Rectal smooth muscle tissue (tissue), 1 donor: ENCODE results near the gene CCDC78.
"Not testable (repeated sequence)": the region's sequence is repeated elsewhere in the genome, so short reads cannot be mapped to it uniquely, and the experiment has no call there.

Experiments used
- H3K27ac ChIP-seq: one replicate; pipeline ENCODE4 v1.7.0; 2013; ENCODE audit warnings: low read depth, low read length, inconsistent platforms
- H3K27me3 ChIP-seq: one replicate; pipeline ENCODE4 v1.7.0; 2013; ENCODE audit warnings: low read length; ENCODE audit not compliant: control insufficient read depth, insufficient read depth
- H3K36me3 ChIP-seq: one replicate; pipeline ENCODE4 v1.7.0; 2013; ENCODE audit warnings: low read length; ENCODE audit not compliant: control insufficient read depth, insufficient read depth
- H3K4me1 ChIP-seq: one replicate; pipeline ENCODE4 v1.7.0; 2013; ENCODE audit warnings: low read length; ENCODE audit not compliant: control insufficient read depth, insufficient read depth
- H3K4me3 ChIP-seq: one replicate; pipeline ENCODE4 v1.7.0; 2013; ENCODE audit warnings: low read length
- H3K9ac ChIP-seq: one replicate; pipeline ENCODE4 v1.7.0; 2013; ENCODE audit warnings: low read length

Gene CCDC78

GRCh38 chr16:715477-716199 is 10.6 kb downstream of the CCDC78 start:
- no peaks in the 10 kb centered on the region for H3K36me3 ChIP-seq
- peaks cover 19% of the 10 kb centered on the region for H3K27me3 ChIP-seq
- peak overlapping the region; percentile 67 for H3K4me3 ChIP-seq
- H3K27ac ChIP-seq, result no peak overlapping the region
- peaks cover 15% of the 10 kb centered on the region for H3K4me1 ChIP-seq
- H3K9ac ChIP-seq, result peak overlapping the region; percentile 21

- Histone ChIP-seq H3K27me3 (peaks cover 27% of the 10 kb centered on the region), H3K9ac (peak within 1 kb of the TSS; percentile 21), H3K4me1 (peaks cover 9% of the 10 kb centered on the region), H3K36me3 (no peaks in the 10 kb centered on the region), H3K4me3 (peak within 1 kb of the TSS; percentile 67), H3K27ac (no peak within 1 kb of the TSS)
Measured at GRCh38 chr16:714558-715476, 11.4 kb downstream of the CCDC78 start, which contains the start of gene METRN. METRN (plus strand) TSS chr16:715118; CDS start chr16:715290, 172 bp downstream.

- Histone ChIP-seq H3K9ac (no peak overlapping the region), H3K27ac (no peak overlapping the region), H3K4me3 (no peak overlapping the region), H3K27me3 (peaks cover 28% of the 10 kb centered on the region), H3K36me3 (no peaks in the 10 kb centered on the region), H3K4me1 (peaks cover 7% of the 10 kb centered on the region)
Measured at GRCh38 chr16:714079-714478, 12.2 kb downstream of the CCDC78 start.

- peaks cover 38% of the 10 kb centered on the region for H3K27me3 ChIP-seq
- not testable (repeated sequence) for H3K9ac ChIP-seq, H3K4me1 ChIP-seq, H3K36me3 ChIP-seq, H3K27ac ChIP-seq, H3K4me3 ChIP-seq
Measured at GRCh38 chr16:712740-713250, 13.4 kb downstream of the CCDC78 start.

GRCh38 chr16:711548-712320 is 14.5 kb downstream of the CCDC78 start:
- H3K27me3 ChIP-seq, result peaks cover 45% of the 10 kb centered on the region

GRCh38 chr16:711084-711483 is 15.2 kb downstream of the CCDC78 start:
- Histone ChIP-seq H3K4me1 (peaks cover 4% of the 10 kb centered on the region), H3K27me3 (peaks cover 45% of the 10 kb centered on the region)

More at GRCh38 chr16:711548-712320, 14.5 kb downstream of the CCDC78 start:
- Histone ChIP-seq H3K36me3 (no peaks in the 10 kb centered on the region), H3K4me1 (peaks cover 7% of the 10 kb centered on the region), H3K4me3 (no peak overlapping the region), H3K27ac (no peak overlapping the region), H3K9ac (no peak overlapping the region)

GRCh38 chr16:710500-711075 is 15.7 kb downstream of the CCDC78 start:
- Histone ChIP-seq H3K27ac (no peak overlapping the region), H3K9ac (no peak overlapping the region), H3K27me3 (peaks cover 41% of the 10 kb centered on the region), H3K4me1 (no peaks in the 10 kb centered on the region), H3K36me3 (no peaks in the 10 kb centered on the region), H3K4me3 (no peak overlapping the region)

More at GRCh38 chr16:711084-711483, 15.2 kb downstream of the CCDC78 start:
- H3K27ac ChIP-seq, result no peak overlapping the region
- no peak overlapping the region for H3K4me3 ChIP-seq
- H3K9ac ChIP-seq, result no peak overlapping the region
- H3K36me3 ChIP-seq, result no peaks in the 10 kb centered on the region

- Histone ChIP-seq H3K4me1 (no peaks in the 10 kb centered on the region), H3K27me3 (peaks cover 41% of the 10 kb centered on the region), H3K9ac (no peak overlapping the region), H3K4me3 (no peak overlapping the region), H3K36me3 (no peaks in the 10 kb centered on the region), H3K27ac (no peak overlapping the region)
Measured at GRCh38 chr16:709566-710499, 16.4 kb downstream of the CCDC78 start.

GRCh38 chr16:708959-709358 is 17.3 kb downstream of the CCDC78 start:
- Histone ChIP-seq H3K27ac (no peak overlapping the region), H3K9ac (no peak overlapping the region), H3K36me3 (no peaks in the 10 kb centered on the region), H3K4me3 (no peak overlapping the region), H3K27me3 (peaks cover 49% of the 10 kb centered on the region), H3K4me1 (no peaks in the 10 kb centered on the region)

GRCh38 chr16:708019-708418 is 18.2 kb downstream of the CCDC78 start:
- Histone ChIP-seq H3K27me3 (peaks cover 58% of the 10 kb centered on the region), H3K9ac (no peak overlapping the region), H3K4me1 (no peaks in the 10 kb centered on the region), H3K4me3 (no peak overlapping the region), H3K36me3 (no peaks in the 10 kb centered on the region), H3K27ac (no peak overlapping the region)

GRCh38 chr16:707062-707538 is 19.1 kb downstream of the CCDC78 start:
- Histone ChIP-seq H3K4me3 (no peak overlapping the region), H3K27me3 (peaks cover 67% of the 10 kb centered on the region), H3K4me1 (no peaks in the 10 kb centered on the region), H3K27ac (no peak overlapping the region), H3K36me3 (no peaks in the 10 kb centered on the region), H3K9ac (no peak overlapping the region)
